ENCODE results near the gene FN3K.

DNA sequence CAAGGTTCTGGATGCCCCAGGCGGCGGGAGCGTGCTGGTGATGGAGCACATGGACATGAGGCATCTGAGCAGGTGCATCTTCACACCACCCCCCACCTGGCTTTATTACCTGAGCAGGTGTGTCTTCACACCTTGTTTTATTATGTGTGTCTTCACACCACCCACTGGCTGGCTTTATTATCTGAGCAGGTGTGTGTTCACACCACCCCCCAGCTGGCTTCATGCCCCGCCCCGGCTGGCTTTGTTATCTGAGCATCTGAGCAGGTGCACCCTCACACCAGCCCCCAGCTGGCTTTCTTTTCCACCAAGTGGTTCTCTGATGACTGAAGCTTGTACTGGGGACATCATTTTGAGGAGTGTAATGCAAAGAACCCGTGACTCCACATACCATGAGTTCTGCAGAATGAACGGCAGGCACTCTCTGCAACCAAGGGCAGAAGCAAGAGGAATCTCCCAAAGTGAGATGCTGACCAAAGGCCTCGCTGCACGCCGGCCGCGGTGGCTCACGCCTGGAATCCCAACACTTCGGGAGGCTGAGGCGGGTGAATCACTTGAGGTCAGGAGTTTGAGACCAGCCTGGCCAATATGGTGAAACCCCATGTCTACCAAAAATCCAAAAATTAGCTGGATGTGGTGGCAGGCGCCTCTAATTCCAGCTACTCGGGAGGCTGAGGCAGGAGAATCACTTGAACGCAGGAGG, 16.3 kb upstream of the FN3K start:
- TF ChIP-seq, protein P1, sequence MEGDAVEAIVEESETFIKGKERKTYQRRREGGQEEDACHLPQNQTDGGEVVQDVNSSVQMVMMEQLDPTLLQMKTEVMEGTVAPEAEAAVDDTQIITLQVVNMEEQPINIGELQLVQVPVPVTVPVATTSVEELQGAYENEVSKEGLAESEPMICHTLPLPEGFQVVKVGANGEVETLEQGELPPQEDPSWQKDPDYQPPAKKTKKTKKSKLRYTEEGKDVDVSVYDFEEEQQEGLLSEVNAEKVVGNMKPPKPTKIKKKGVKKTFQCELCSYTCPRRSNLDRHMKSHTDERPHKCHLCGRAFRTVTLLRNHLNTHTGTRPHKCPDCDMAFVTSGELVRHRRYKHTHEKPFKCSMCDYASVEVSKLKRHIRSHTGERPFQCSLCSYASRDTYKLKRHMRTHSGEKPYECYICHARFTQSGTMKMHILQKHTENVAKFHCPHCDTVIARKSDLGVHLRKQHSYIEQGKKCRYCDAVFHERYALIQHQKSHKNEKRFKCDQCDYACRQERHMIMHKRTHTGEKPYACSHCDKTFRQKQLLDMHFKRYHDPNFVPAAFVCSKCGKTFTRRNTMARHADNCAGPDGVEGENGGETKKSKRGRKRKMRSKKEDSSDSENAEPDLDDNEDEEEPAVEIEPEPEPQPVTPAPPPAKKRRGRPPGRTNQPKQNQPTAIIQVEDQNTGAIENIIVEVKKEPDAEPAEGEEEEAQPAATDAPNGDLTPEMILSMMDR (conservative IDR thresholded peaks at IDR 0.05) = no peak
- no peak for TF ChIP-seq ZFX (IDR thresholded peaks at IDR 0.05)

Measured in C4-2B (cell line).